GM18526 (cell line): Measurements from ENCODE around the gene SCFD1.

ENCODE experiments used
- POLR2A ChIP-seq: IDR thresholded peaks from 3 replicates; pipeline ENCODE4 v1.6.1; 2011; ENCODE audit not compliant: insufficient read length; ENCODE audit errors: extremely low read depth

The SCFD1 gene

GRCh38 chr14:30698463-30698862, 76.3 kb downstream of the SCFD1 start:
- no peak for TF ChIP-seq POLR2A

GRCh38 chr14:30706704-30707103, 84.6 kb downstream of the SCFD1 start:
- no peak for TF ChIP-seq POLR2A

DNA sequence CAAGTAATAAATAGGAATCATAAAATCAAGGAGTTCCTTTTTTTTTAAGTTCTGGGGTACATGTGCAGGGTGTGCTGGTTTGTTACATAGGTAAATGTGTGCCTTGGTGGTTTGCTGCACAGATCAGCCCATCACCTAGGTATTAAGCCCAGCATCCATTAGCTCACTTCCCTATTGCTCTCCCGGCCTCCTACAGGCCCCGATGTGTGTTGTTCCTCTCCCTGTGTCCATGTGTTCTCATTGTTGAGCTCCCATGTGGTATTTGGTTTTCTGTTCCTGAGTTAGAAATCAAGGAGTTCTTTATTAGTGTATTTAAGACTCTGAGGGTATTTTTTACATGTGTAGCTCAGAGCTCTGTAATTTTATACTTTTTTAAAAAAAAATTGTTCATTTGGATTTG, 86.0 kb downstream of the SCFD1 start:
- TF ChIP-seq POLR2A: no peak

DNA sequence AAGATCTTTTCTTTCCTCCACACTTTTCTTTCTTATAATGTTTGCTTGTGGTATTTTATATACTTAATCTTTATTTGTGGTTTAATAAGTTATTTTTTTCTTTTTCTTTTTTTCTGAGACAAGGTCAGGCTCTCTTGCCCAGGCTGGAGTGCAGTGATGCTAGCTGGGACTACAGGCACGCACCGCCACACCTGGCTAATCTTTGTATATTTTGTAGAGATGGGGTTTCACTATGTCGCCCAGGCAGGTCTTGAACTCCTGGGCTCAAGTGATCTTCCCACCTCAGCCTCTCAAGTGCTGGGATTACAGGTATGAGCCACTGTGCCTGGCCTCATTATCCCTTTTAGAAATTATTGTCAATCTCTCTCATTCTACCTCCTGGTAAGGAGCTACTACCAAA, 87.1 kb downstream of the SCFD1 start:
- TF ChIP-seq POLR2A: no peak

GRCh38 chr14:30710876-30711275, 88.8 kb downstream of the SCFD1 start:
- no peak for TF ChIP-seq POLR2A

- no peak for TF ChIP-seq POLR2A
Measured at GRCh38 chr14:30719137-30719536, 97.0 kb downstream of the SCFD1 start.

- TF ChIP-seq POLR2A: no peak
Measured at GRCh38 chr14:30725763-30726162, 103.6 kb downstream of the SCFD1 start.

DNA sequence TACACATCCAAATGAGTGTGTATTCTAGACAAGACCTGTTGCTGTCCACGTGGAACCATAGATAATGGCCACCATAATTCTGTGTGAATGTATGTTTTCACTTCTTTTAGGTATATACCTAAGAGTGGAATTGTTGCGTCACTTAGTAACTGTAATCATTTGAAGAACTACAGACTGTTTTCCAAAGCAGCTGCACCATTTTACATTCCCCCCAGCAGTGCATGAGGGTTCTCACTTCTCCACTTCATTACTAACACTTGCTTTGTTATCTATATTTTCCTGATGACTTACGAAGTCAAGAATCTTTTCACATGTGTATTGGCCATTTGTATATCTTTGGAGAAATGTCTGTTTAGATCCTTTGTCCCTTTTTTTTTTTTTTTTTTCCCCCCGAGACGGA, 106.4 kb downstream of the SCFD1 start:
- no peak for TF ChIP-seq POLR2A

DNA sequence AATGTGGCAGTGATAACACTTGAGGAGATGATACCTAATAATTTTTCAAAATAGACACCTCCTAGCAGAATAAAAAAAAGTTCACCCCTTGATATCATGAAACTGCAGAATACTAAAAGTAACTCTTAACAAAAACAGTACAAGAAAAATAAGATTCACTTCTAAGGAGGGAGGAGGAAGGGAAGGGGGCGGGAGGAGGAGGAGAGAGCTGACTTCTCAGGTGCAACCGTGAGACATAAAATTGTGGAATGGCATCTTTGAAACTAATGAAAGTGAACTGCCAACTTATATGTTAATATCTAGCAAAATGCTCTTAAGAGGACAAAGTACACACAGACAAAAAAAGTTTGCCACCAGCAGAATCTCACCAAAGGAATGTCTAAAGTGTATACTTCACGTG, 115.8 kb downstream of the SCFD1 start:
- no peak for TF ChIP-seq POLR2A

- TF ChIP-seq POLR2A: no peak
Measured at GRCh38 chr14:30738978-30739377, 116.9 kb downstream of the SCFD1 start.

DNA sequence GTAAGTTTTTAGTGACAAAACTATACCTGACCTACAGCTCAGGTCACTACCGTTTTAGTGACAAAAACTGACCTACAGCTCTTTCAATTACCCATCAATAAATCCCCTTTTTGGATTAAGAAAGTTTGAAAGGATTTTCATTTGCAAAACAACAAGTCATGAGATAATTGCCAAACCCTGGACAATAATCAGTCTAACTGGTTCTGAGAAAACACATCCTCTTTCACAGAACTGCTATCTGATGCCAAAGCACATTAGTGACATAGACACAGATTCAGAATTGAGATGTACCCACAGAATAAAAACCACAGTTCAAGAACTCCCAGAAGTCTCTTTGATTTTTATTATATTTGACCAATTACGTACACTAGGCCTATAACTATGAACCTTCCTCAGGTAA, 126.2 kb downstream of the SCFD1 start:
- TF ChIP-seq POLR2A: no peak

DNA sequence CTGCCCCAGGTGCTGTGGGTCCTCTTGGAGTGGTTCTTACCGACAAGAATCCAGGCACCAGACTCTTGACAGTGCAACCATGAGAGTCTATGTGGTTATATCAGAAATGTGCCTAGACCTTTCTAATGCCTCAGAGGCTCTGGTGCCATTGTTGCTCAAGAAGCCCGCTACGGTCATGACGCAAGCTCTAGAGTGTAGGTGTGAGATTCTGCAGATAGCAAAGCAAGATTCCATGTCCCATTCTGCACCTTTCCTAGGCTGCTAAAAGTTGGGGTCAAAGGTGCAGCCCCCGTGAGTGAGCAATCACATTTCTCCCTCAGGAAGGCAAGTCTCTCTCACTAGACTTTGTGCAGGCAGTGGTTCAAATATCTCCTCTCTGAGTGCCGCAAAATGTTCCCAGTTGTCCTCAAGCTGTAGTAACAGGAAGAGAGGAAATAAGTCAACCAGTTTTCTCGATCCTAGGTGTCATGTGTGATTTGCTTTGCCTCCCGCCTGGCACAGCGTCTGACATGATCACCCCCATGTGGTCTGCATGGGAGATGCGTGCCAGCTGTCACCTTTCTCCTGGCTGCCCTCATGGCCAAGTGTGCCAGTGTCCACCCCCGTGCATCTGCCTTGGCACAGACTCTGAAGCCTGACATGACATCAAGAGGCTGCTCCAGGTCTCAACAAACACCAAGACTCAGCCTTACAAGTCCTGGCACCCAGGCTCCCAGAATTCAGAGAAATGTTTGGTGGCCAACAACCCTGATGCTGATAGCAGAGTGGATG, 129.7 kb downstream of the SCFD1 start:
- TF ChIP-seq POLR2A: no peak

GRCh38 chr14:30753452-30753851, 131.3 kb downstream of the SCFD1 start:
- TF ChIP-seq POLR2A: no peak

DNA sequence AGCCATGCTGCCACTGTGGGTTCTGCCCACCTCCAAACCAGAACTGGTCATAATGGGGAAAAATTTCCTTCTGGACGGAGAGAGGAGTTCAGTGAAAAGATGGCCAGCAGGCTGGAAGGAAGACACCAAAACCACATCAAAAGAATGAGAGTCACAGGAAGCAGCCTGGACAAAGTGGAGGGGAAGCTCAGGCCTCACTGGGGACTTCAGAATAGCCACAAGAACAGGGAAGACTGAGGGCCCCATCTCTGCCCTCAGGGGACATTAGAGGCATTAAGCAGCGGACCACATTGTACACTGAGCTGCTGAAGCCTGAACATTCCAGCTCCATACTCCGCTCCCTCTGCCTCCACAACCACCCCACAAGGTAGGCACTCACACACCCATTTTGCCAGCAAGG, 132.7 kb downstream of the SCFD1 start:
- TF ChIP-seq POLR2A: no peak

DNA sequence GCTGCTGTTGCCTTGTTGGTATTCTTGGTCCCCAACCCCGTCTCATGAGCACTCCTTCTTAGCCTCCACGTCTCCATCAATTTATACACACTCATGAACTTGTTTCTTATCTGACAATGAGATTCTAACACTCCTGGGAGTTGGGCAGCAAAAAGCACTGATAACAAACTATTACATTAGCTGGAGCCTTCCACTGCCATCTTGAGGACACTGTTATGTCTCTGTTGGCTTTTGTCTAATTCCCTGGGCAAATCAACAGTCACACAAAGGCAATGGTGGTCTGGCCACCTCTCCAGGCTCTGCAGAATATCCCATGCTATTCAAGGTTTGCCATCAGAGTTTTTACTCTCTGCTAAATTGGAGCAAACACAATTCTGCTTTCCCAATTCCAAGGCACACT, 134.5 kb downstream of the SCFD1 start:
- no peak for TF ChIP-seq POLR2A

DNA sequence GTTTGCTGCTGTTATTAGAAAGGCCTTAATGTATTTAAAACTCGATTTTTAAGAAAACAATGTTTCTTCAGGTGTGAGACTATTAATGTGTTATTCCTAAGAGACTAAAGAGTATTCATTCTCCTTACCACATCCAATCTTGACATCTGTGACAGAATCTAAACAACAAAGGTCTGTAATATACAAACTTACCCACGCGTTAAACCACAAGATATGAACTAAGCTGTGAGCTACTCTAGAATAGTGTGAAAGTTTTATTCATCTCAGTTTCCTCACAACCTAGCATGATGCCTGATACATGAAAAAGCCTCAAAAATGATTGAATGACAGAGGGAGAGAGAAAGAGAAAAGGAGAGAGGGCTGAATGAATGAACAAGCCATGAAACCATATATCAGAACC, 135.0 kb downstream of the SCFD1 start:
- TF ChIP-seq POLR2A: no peak

DNA sequence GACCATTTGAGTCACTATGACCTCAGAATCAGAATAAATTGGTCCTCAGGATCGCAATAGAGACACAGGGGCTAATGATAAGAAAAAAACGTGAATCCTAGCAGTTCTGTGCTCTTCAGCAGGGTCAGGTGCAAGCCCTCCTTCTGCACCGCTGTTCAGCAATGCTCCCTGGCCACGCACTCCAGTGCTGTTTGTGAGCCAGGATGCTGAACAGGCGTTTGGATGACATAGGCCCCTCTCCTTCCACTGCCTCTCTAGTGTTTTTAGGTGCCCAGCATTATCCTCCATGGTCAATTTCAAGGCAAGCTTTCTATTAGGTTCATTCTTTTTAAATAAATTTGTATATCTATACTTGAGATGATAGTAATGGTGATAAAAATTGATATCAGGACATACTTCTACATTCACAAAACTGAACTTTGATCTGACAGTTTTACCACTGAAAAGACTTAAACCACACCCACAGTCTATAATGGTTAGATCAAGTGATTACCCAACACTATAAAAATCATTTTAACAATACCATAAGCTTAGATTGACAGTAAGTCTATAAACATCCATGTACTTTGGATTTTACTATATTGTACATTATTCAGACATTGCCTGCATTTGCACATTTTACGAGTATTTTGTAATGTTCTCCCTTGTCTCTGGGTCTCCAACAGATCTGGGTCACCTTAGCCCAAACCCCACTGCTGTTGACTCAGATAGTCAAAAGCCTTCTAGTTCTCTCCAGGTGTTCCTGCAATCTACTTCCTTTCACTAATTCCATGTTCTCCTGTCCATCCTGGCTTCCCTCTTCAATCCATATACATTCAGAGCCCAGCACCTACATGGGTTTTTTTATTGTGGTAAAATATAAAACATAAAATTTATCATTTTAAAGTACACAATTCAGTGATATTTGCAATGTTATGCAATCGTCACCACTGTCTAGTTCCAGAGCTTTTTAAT, 137.3 kb downstream of the SCFD1 start:
- TF ChIP-seq POLR2A: no peak

DNA sequence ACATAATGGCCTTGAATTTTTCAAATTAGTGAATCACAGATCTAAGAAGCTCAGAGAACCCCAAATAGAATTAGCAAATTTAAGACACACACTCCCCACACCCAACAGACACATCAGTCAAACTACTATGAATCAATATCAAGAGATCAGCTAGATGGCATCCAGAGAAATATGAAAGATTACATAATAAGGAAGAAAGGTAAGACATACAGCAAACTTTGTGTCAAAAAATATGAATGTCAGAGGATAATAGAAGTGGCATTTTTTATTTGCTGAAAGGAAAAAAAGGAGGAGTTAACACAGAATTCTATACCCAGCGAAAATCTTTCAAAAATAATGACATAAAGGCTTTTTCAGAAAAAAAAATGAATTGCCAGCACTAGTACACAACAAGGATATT, 141.8 kb downstream of the SCFD1 start:
- TF ChIP-seq POLR2A: no peak
